SK-MEL-5 (cell line): Measurements from ENCODE around the gene ZNF106. TPM values are rescaled to one million over a fixed set of nuclear protein-coding genes. Genes with fewer than 3 reads are reported as not detected.

Experiments used
- small RNA-seq, 2 experiments: library from RNA; depleted of rRNA; stranded (forward); fragments of <200 nt; gene quantifications; one replicate each; pipeline ENCODE3, GENCODE V24; 2014
- total RNA-seq: library from RNA; depleted of rRNA; stranded (reverse); fragments of >200 nt; shearing (Covaris generic); gene quantifications from 2 replicates; pipeline ENCODE4 v1.2.3, GENCODE V29; 2014; rRNA removed

ZNF106 gene
- total RNA-seq, 1 experiment from 2014 or later = 173 TPM

Small RNAs within 50 kb of the gene (small RNA-seq; reads per million reads assigned to genes)
- 0 reads per million in 2 experiments for gene RNU6-188P

Other genes starting within 250 kb of the ZNF106 start
- gene GANC, start 217.9 kb downstream of the ZNF106 start, total RNA-seq = 19.3 and 19.5 TPM in 2 replicates
- 80.2 and 83.2 TPM in 2 replicates for gene TMEM87A, start 217.7 kb downstream of the ZNF106 start, total RNA-seq
- gene CAPN3, start 131.6 kb downstream of the ZNF106 start, total RNA-seq = 640 and 659 TPM in 2 replicates
- gene SNAP23, start 4.5 kb upstream of the ZNF106 start, total RNA-seq = 62.8 and 68.8 TPM in 2 replicates
- gene LRRC57, start 57.7 kb upstream of the ZNF106 start, total RNA-seq = 11.3 and 12.5 TPM in 2 replicates
- gene HAUS2, start 57.7 kb upstream of the ZNF106 start, total RNA-seq = 36.2 and 42.0 TPM in 2 replicates
- 2.1 and 2.2 TPM in 2 replicates for gene STARD9, start 84.5 kb upstream of the ZNF106 start, total RNA-seq
- 8.7 and 11.8 TPM in 2 replicates for gene CDAN1, start 246.0 kb upstream of the ZNF106 start, total RNA-seq